H9 (cell line): ENCODE results near the gene NEK8. TPM values are rescaled to one million over a fixed set of nuclear protein-coding genes. Genes with fewer than 3 reads are reported as not detected.

Source experiments
- DNase-seq: peaks from one replicate; pipeline ENCODE4 v3.0.0-alpha.2; 2017
- H2AFZ ChIP-seq: one replicate; pipeline ENCODE4 v1.6.1; 2013; ENCODE audit warnings: mild to moderate bottlenecking, low read length, control low read depth, moderate library complexity
- H2AK5ac ChIP-seq: 2 replicates; pipeline ENCODE4 v1.6.1; 2013; ENCODE audit warnings: low read length, control low read depth, mixed read lengths; ENCODE audit not compliant: insufficient read length
- H2BK120ac ChIP-seq: one replicate; pipeline ENCODE4 v1.6.1; 2013; ENCODE audit warnings: low read depth, mild to moderate bottlenecking, low read length, control low read depth, inconsistent platforms; ENCODE audit not compliant: poor library complexity, severe bottlenecking
- H2BK12ac ChIP-seq: 2 replicates; pipeline ENCODE4 v1.6.1; 2013; ENCODE audit warnings: low read length, control low read depth, mixed read lengths, low read depth; ENCODE audit not compliant: insufficient read length
- H2BK15ac ChIP-seq: 2 replicates; pipeline ENCODE4 v1.6.1; 2013; ENCODE audit warnings: low read depth, low read length, control low read depth
- H2BK20ac ChIP-seq: one replicate; pipeline ENCODE4 v1.6.1; 2013; ENCODE audit warnings: low read depth, mild to moderate bottlenecking, low read length, control low read depth, inconsistent platforms; ENCODE audit not compliant: poor library complexity, severe bottlenecking
- H2BK5ac ChIP-seq: 2 replicates; pipeline ENCODE4 v1.6.1; 2013; ENCODE audit warnings: low read length, control low read depth, mixed read lengths; ENCODE audit not compliant: insufficient read length
- H3K14ac ChIP-seq: 2 replicates; pipeline ENCODE4 v1.6.1; 2013; ENCODE audit warnings: low read length, control low read depth; ENCODE audit not compliant: insufficient read depth
- H3K18ac ChIP-seq: 2 replicates; pipeline ENCODE4 v1.6.1; 2013; ENCODE audit warnings: low read depth, mild to moderate bottlenecking, mixed read lengths, low read length, control low read depth; ENCODE audit not compliant: insufficient read length
- H3K23ac ChIP-seq: 2 replicates; pipeline ENCODE4 v1.6.1; 2013; ENCODE audit warnings: low read length, control low read depth, mixed read lengths, low read depth; ENCODE audit not compliant: insufficient read length
- H3K23me2 ChIP-seq: 2 replicates; pipeline ENCODE4 v1.6.1; 2013; ENCODE audit warnings: low read depth, mild to moderate bottlenecking, mixed read lengths, low read length, control low read depth; ENCODE audit not compliant: insufficient read length, poor library complexity, severe bottlenecking
- H3K27ac ChIP-seq: 2 replicates; pipeline ENCODE4 v1.5.1; 2013; ENCODE audit warnings: low read length, control low read depth, mixed read lengths, low read depth; ENCODE audit not compliant: insufficient read length
- H3K27me3 ChIP-seq: 2 replicates; pipeline ENCODE4 v1.6.1; 2013; ENCODE audit warnings: low read length, control low read depth, inconsistent platforms; ENCODE audit not compliant: insufficient read depth
- H3K4ac ChIP-seq: 2 replicates; pipeline ENCODE4 v1.6.1; 2013; ENCODE audit warnings: low read depth, mild to moderate bottlenecking, control low read depth, inconsistent platforms, low read length, moderate library complexity
- H3K4me1 ChIP-seq: 2 replicates; pipeline ENCODE4 v1.6.1; 2013; ENCODE audit warnings: low read length, control low read depth, inconsistent platforms; ENCODE audit not compliant: insufficient read depth
- H3K4me2 ChIP-seq: 2 replicates; pipeline ENCODE4 v1.6.1; 2013; ENCODE audit warnings: low read length, control low read depth, mixed read lengths; ENCODE audit not compliant: insufficient read length, insufficient read depth
- H3K56ac ChIP-seq: 2 replicates; pipeline ENCODE4 v1.6.1; 2013; ENCODE audit warnings: low read depth, mild to moderate bottlenecking, mixed read lengths, low read length, control low read depth; ENCODE audit not compliant: insufficient read length
- H3K79me1 ChIP-seq: 2 replicates; pipeline ENCODE4 v1.6.1; 2013; ENCODE audit warnings: low read depth, mild to moderate bottlenecking, moderate library complexity, low read length, control low read depth, inconsistent platforms; ENCODE audit not compliant: insufficient read depth, poor library complexity, severe bottlenecking
- H3K79me2 ChIP-seq: 2 replicates; pipeline ENCODE4 v1.6.1; 2013; ENCODE audit warnings: low read length, control low read depth, inconsistent platforms; ENCODE audit not compliant: insufficient read depth
- H3K9ac ChIP-seq: 2 replicates; pipeline ENCODE4 v1.6.1; 2013; ENCODE audit warnings: low read length, control low read depth, mixed read lengths; ENCODE audit not compliant: insufficient read length; ENCODE audit errors: extremely low read depth
- H3K9me3 ChIP-seq: one replicate; pipeline ENCODE4 v1.6.1; 2013; ENCODE audit warnings: low read depth, low read length, inconsistent platforms; ENCODE audit not compliant: control insufficient read depth
- H3T11ph ChIP-seq: one replicate; pipeline ENCODE4 v1.6.1; 2013; ENCODE audit warnings: mild to moderate bottlenecking, low read length, control low read depth, inconsistent platforms
- H4K20me1 ChIP-seq: one replicate; pipeline ENCODE4 v1.6.1; 2013; ENCODE audit not compliant: control insufficient read depth, insufficient read length, insufficient read depth
- H4K5ac ChIP-seq: 2 replicates; pipeline ENCODE4 v1.6.1; 2013; ENCODE audit warnings: low read depth, mild to moderate bottlenecking, mixed read lengths, low read length, control low read depth; ENCODE audit not compliant: insufficient read length
- H4K8ac ChIP-seq: replicated peaks from 2 replicates; pipeline ENCODE4 v1.6.1; 2013; ENCODE audit warnings: low read length, control low read depth, mixed read lengths, low read depth; ENCODE audit not compliant: insufficient read length
- H4K91ac ChIP-seq: 2 replicates; pipeline ENCODE4 v1.6.1; 2013; ENCODE audit warnings: low read depth, mild to moderate bottlenecking, moderate library complexity, mixed read lengths, low read length, control low read depth; ENCODE audit not compliant: insufficient read length
- H3K27ac Mint-ChIP-seq, 3 experiments: 2 replicates in 2 of 3; 3 replicates in 1 of 3; pipeline ENCODE4 v1.8.0; 2020 to 2021; ENCODE audit warnings: mixed read lengths in 3 of 3, mild to moderate bottlenecking in 1 of 3, moderate library complexity in 1 of 3
- H3K27me3 Mint-ChIP-seq: 2 replicates; pipeline ENCODE4 v1.8.0; 2021; ENCODE audit warnings: low read depth, mild to moderate bottlenecking, moderate library complexity, mixed read lengths
- H3K36me3 Mint-ChIP-seq, 3 experiments: 2 replicates in 2 of 3; 3 replicates in 1 of 3; pipeline ENCODE4 v1.8.0; 2020 to 2021; ENCODE audit warnings: low read depth in 3 of 3, mixed read lengths in 3 of 3; ENCODE audit not compliant: insufficient read depth in 1 of 3
- H3K4me1 Mint-ChIP-seq, 2 experiments: 2 replicates each; pipeline ENCODE4 v1.8.0; 2020; ENCODE audit warnings: mixed read lengths in 2 of 2
- H3K4me3 Mint-ChIP-seq, 2 experiments: 2 replicates in 1 of 2; 3 replicates in 1 of 2; pipeline ENCODE4 v1.8.0; 2020 to 2021; ENCODE audit warnings: mild to moderate bottlenecking in 2 of 2, mixed read lengths in 2 of 2, moderate library complexity in 1 of 2
- H3K9me3 Mint-ChIP-seq, 2 experiments: 2 replicates in 1 of 2; 3 replicates in 1 of 2; pipeline ENCODE4 v1.8.0; 2020; ENCODE audit warnings: mild to moderate bottlenecking in 2 of 2, mixed read lengths in 2 of 2, moderate library complexity in 1 of 2
- WGBS: extraction: QIAGEN DNeasy Blood & Tissue Kit; methylation state at CpG from one replicate; pipeline ENCODE4 v1.1.7; 2013; ENCODE audit warnings: missing lambda C conversion rate, low lambda C conversion rate, mixed read lengths; ENCODE audit not compliant: insufficient read length; ENCODE audit errors: extremely low coverage; 5-methylcytosine and 5-hydroxymethylcytosine counted together
- total RNA-seq: library from RNA; stranded (reverse); gene quantifications from 2 replicates; pipeline ENCODE4 v1.2.1, GENCODE V29; 2021
- TF ChIP-seq, protein P1 (sequence below): fragments of 200-600 bp; sonication (generic); conservative IDR thresholded peaks from 3 replicates; pipeline ENCODE4 v1.8.0; 2021; ENCODE audit warnings: antibody characterized with exemption, mild to moderate bottlenecking

NEK8 gene
- total RNA-seq, 1 experiment from 2014 or later: 18.8 TPM

DNA sequence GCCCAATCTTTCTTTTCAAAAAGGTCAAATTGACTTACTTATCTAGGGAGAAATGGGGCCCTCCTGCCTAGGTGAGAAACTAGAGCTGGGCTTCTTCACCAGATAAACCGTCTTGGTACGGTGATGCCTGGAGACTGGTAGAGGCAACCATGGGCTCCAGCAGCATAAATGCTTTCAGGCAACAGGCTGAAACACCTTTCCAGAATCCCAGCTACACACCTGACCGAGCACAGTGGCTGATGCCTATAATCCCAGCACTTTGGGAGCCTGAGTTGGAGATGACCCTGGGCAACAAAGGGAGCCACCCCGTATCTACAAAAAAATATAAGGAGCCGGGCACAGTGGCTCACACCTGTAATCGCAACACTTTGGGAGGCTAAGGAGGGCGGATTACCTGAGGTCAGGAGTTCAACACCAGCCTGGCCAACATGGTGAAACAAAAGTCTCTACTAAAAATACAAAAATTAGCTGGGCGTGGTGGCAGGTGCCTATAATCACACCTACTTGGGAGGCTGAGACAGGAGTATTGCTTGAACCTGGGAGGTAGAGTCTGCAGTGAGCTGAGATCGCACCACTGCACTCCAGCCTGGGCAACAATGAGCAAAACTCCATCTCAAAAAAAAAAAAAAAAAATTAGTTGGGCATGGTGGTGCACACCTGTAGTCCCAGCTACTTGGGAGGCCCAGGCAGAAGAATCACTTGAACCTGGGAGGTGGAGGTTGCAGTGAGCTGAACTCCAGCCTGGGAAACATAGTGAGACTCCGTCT, 23.2 kb downstream of the NEK8 start:
- no peak overlapping the region for H4K91ac ChIP-seq
- H4K20me1 ChIP-seq: no peaks in the 10 kb centered on the region
- no peaks in the 10 kb centered on the region for H3K4me1 ChIP-seq
- no peak overlapping the region for H3K23ac ChIP-seq
- no peak overlapping the region for H3K4me2 ChIP-seq
- H3K14ac ChIP-seq: no peak overlapping the region
- no peak overlapping the region for H2BK15ac ChIP-seq
- H2BK120ac ChIP-seq: no peak overlapping the region
- Mint-ChIP-seq H3K27ac (no peak overlapping the region; a peak in 1 of 7 replicates), H3K27me3 (peaks cover 1% of the 10 kb centered on the region; the same call in 1 of the 2 replicates), H3K9me3 (no peaks in the 10 kb centered on the region), H3K4me3 (no peak overlapping the region), H3K4me1 (peaks cover 12 to 21% of the 10 kb centered on the region in 2 experiments; a peak in 3 of 4 replicates), H3K36me3 (peaks cover 39 to 68% (median 43%) of the 10 kb centered on the region in 3 experiments)
- peak; percentile 35 for DNase-seq
- no peaks in the 10 kb centered on the region for H3K23me2 ChIP-seq
- H3K79me2 ChIP-seq: no peaks in the 10 kb centered on the region
- H4K8ac ChIP-seq: no peak overlapping the region
- H3K56ac ChIP-seq: no peak overlapping the region
- no peak overlapping the region for H4K5ac ChIP-seq
- H3K9ac ChIP-seq: no peak overlapping the region
- no peaks in the 10 kb centered on the region for H3K79me1 ChIP-seq
- no peak overlapping the region for H2BK20ac ChIP-seq
- no peak overlapping the region for H3K27ac ChIP-seq
- H3T11ph ChIP-seq: no peak overlapping the region
- H2BK12ac ChIP-seq: no peak overlapping the region
- H3K18ac ChIP-seq: no peak overlapping the region
- WGBS: no CpG with 5 or more reads among the region's 10 CpGs
- H3K9me3 ChIP-seq: no peaks in the 10 kb centered on the region
- H3K27me3 ChIP-seq: no peaks in the 10 kb centered on the region
- TF ChIP-seq, protein P1, sequence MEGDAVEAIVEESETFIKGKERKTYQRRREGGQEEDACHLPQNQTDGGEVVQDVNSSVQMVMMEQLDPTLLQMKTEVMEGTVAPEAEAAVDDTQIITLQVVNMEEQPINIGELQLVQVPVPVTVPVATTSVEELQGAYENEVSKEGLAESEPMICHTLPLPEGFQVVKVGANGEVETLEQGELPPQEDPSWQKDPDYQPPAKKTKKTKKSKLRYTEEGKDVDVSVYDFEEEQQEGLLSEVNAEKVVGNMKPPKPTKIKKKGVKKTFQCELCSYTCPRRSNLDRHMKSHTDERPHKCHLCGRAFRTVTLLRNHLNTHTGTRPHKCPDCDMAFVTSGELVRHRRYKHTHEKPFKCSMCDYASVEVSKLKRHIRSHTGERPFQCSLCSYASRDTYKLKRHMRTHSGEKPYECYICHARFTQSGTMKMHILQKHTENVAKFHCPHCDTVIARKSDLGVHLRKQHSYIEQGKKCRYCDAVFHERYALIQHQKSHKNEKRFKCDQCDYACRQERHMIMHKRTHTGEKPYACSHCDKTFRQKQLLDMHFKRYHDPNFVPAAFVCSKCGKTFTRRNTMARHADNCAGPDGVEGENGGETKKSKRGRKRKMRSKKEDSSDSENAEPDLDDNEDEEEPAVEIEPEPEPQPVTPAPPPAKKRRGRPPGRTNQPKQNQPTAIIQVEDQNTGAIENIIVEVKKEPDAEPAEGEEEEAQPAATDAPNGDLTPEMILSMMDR: no peak
- H2AK5ac ChIP-seq: no peak overlapping the region
- H2BK5ac ChIP-seq: no peak overlapping the region
- no peak overlapping the region for H3K4ac ChIP-seq
- H2AFZ ChIP-seq: no peak overlapping the region
